ENCODE measurements around the gene ACOT13.
"Not testable (repeated sequence)": the region's sequence is repeated elsewhere in the genome, so short reads cannot be mapped to it uniquely, and the experiment has no call there.

Gene ACOT13

GRCh38 chr6:24663189-24663588 lies 3.7 kb upstream of the ACOT13 start:
- no peak for DNase-seq

GRCh38 chr6:24664046-24664987 lies 2.6 kb upstream of the ACOT13 start:
- no peak for DNase-seq

GRCh38 chr6:24666097-24666640 lies 708 bp upstream of the ACOT13 start:
- no peak for DNase-seq

GRCh38 chr6:24667378-24667803 lies 514 bp downstream of the ACOT13 start:
- DNase-seq = no peak

- not testable (repeated sequence) for DNase-seq
Observed at GRCh38 chr6:24668066-24668996, 1.5 kb downstream of the ACOT13 start.

GRCh38 chr6:24668997-24669361 lies 2.1 kb downstream of the ACOT13 start:
- DNase-seq = no peak

GRCh38 chr6:24670492-24670891 lies 3.6 kb downstream of the ACOT13 start:
- DNase-seq = not testable (repeated sequence)

- not testable (repeated sequence) for DNase-seq
Observed at GRCh38 chr6:24671077-24671476, 4.2 kb downstream of the ACOT13 start.

- DNase-seq = no peak
Observed at GRCh38 chr6:24672620-24673182, 5.8 kb downstream of the ACOT13 start.

GRCh38 chr6:24673625-24674024 lies 6.7 kb downstream of the ACOT13 start:
- DNase-seq = no peak

GRCh38 chr6:24678792-24679352 lies 12.0 kb downstream of the ACOT13 start:
- not testable (repeated sequence) for DNase-seq

GRCh38 chr6:24680582-24680981 lies 13.7 kb downstream of the ACOT13 start:
- DNase-seq = no peak

GRCh38 chr6:24683297-24684296 lies 16.7 kb downstream of the ACOT13 start:
- DNase-seq = no peak

- no peak for DNase-seq
Observed at GRCh38 chr6:24686408-24686807, 19.5 kb downstream of the ACOT13 start.

GRCh38 chr6:24686946-24687345 lies 20.1 kb downstream of the ACOT13 start:
- no peak for DNase-seq

GRCh38 chr6:24689964-24690363 lies 23.1 kb downstream of the ACOT13 start:
- no peak for DNase-seq

- no peak for DNase-seq
Observed at GRCh38 chr6:24690593-24690992, 23.7 kb downstream of the ACOT13 start.

GRCh38 chr6:24691550-24691949 lies 24.7 kb downstream of the ACOT13 start:
- DNase-seq = no peak

GRCh38 chr6:24692003-24692402 lies 25.1 kb downstream of the ACOT13 start:
- no peak for DNase-seq

GRCh38 chr6:24692415-24692814 lies 25.5 kb downstream of the ACOT13 start:
- DNase-seq = no peak
